ENCODE measurements around the gene UBE2R2. TPM values are rescaled to one million over a fixed set of nuclear protein-coding genes. Genes with fewer than 3 reads are reported as not detected.

UBE2R2 gene
- total RNA-seq, 4 donors from 2014 or later = 32.5 to 47.3 (median 41.9) TPM

DNA sequence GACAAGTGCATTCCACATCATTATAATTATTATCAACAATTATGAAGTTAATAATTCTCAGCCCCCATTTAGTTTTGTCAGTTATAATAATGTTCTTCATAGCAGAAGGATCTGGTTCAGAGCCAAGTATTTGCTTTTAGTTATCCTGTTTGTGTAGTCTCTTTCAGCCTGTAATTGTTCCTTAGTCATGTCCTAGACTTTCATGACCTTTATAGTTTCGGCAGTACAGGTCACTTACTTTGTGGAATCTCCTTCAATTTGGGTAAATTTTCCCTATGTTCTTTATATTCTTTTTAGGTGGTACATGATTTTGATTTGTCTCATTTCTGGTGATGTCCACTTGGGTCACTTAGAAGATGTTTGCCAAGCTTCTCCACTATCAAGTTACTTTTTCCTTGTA, 34.3 kb downstream of the UBE2R2 start:
- peak overlapping the region; percentile 48 to 77 (median 66) for H3K27ac ChIP-seq

DNA sequence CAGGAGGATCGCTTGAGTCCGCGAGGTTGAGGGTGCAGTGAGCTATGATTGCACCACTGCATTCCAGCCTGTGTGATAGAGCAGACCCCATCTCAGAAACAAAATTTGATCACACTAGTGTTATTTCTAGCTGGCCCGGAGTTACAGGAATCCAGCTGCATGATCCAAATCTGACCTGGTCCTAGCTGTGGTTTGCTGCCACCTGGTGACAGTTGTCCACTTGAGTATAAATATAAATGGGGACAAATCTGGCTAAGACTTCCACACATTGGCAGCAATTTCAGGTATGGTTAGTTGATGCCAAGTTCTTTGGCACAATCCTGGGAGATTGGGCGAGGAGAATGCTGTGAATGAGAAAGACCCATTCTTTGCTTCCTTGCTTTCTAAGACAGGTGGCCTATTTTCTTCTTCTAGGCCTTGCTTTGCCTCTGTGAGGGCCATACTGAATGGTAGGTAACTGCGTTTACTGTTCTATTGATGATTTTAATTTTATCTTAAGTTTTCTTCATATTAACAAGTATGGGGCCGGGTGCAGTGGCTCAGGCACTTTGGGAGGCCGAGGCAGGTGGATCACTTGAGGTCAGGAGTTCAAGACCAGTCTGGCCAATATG, 35.4 kb downstream of the UBE2R2 start:
- intact Hi-C loops (cut with DNase I; ENCODE audit: low total_unique reads) (loop anchor here (1.0 to 2.0 kb wide), 2 partner anchors 39 to 66 kb away; no protein-coding TSS in a partner anchor), in situ Hi-C loops (cut with MboI; ENCODE audit: low sequenced_read_pairs in 4 of 4) (loop anchor here in 3 of 4 donors (5.0 kb wide), 2 partner anchors 35 to 40 kb away; partner anchors contain the start of gene UBE2R2 (in 2 of the 3))
- peak; percentile 58 to 84 (median 81) for TF ChIP-seq CTCF (IDR thresholded peaks at IDR 0.05 in 4 of 5, conservative IDR thresholded peaks at IDR 0.05 in 1 of 5)
- no peak for TF ChIP-seq POLR2A (IDR thresholded peaks at IDR 0.05)
- Histone ChIP-seq H3K27ac (peak overlapping the region; percentile 48 to 77 (median 66)), H3K4me3 (no peak overlapping the region), H3K27me3 (no peaks in the 10 kb centered on the region), H3K4me1 (peaks cover 38 to 48% of the 10 kb centered on the region in 2 donors), H3K9me3 (no peaks in the 10 kb centered on the region), H3K36me3 (no peaks in the 10 kb centered on the region)
- ATAC-seq = peak; percentile 78 to 87
- peak; percentile 60 to 76 for DNase-seq

More for the DNA sequence above, 34.3 kb downstream of the UBE2R2 start:
- no peaks in the 10 kb centered on the region for H3K27me3 ChIP-seq
- intact Hi-C loops (cut with DNase I; ENCODE audit: low total_unique reads) = no loop called here
- peaks cover 40 to 55% of the 10 kb centered on the region in 2 donors for H3K4me1 ChIP-seq
- H3K36me3 ChIP-seq = no peaks in the 10 kb centered on the region
- DNase-seq = no peak
- ATAC-seq = no peak
- no peak overlapping the region for H3K4me3 ChIP-seq
- TF ChIP-seq CTCF (IDR thresholded peaks at IDR 0.05 in 4 of 5, conservative IDR thresholded peaks at IDR 0.05 in 1 of 5) (no peak), POLR2A (IDR thresholded peaks at IDR 0.05) (no peak)
- in situ Hi-C loops (cut with MboI; ENCODE audit: low sequenced_read_pairs in 4 of 4) = loop anchor here in 3 of 4 donors (5.0 kb wide), 2 partner anchors 34 to 39 kb away; partner anchors contain the start of gene UBE2R2 (in 2 of the 3)
- no peaks in the 10 kb centered on the region for H3K9me3 ChIP-seq

DNA sequence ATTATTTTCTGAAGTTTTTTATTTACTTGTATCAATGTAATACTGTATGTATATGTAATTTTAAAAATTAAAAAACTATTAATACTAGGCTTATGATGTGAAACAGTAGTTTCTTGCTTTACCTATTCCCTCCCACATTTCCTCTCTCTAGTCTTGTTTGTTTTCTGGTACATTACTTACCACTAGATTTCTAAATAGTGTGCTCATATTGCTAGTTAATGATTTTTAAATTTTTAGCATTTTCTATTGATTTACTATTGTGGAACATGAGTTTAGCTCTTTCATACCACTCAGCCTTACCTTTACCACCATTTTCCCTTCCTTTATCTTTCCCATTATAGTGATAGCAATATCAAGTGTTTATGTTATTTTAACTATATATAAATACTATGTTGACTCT, 39.3 kb downstream of the UBE2R2 start:
- peaks cover 27 to 42% of the 10 kb centered on the region in 2 donors for H3K4me1 ChIP-seq
- in situ Hi-C loops (cut with MboI; ENCODE audit: low sequenced_read_pairs in 4 of 4) (no loop called here), intact Hi-C loops (cut with DNase I; ENCODE audit: low total_unique reads) (no loop called here)
- no peak for TF ChIP-seq CTCF (IDR thresholded peaks at IDR 0.05 in 4 of 5, conservative IDR thresholded peaks at IDR 0.05 in 1 of 5)
- TF ChIP-seq POLR2A (IDR thresholded peaks at IDR 0.05) = no peak
- H3K9me3 ChIP-seq = no peaks in the 10 kb centered on the region
- no peaks in the 10 kb centered on the region for H3K27me3 ChIP-seq
- H3K36me3 ChIP-seq = no peaks in the 10 kb centered on the region
- H3K4me3 ChIP-seq = no peak overlapping the region
- no peak for DNase-seq
- no peak for ATAC-seq
- H3K27ac ChIP-seq = no peak overlapping the region

GRCh38 chr9:33858423-33858822, 41.5 kb downstream of the UBE2R2 start:
- intact Hi-C loops (cut with DNase I; ENCODE audit: low total_unique reads) = no loop called here
- peaks cover 19 to 35% of the 10 kb centered on the region in 2 donors for H3K4me1 ChIP-seq
- no peaks in the 10 kb centered on the region for H3K27me3 ChIP-seq
- in situ Hi-C loops (cut with MboI; ENCODE audit: low sequenced_read_pairs in 4 of 4) = no loop called here
- H3K27ac ChIP-seq = no peak overlapping the region
- no peaks in the 10 kb centered on the region for H3K9me3 ChIP-seq
- H3K4me3 ChIP-seq = no peak overlapping the region
- DNase-seq (no peak), ATAC-seq (no peak)
- no peak for TF ChIP-seq CTCF (IDR thresholded peaks at IDR 0.05 in 4 of 5, conservative IDR thresholded peaks at IDR 0.05 in 1 of 5)
- no peak for TF ChIP-seq POLR2A (IDR thresholded peaks at IDR 0.05)
- H3K36me3 ChIP-seq = no peaks in the 10 kb centered on the region
